ENCODE measurements around the gene APOD.
"Not testable (repeated sequence)": the region's sequence is repeated elsewhere in the genome, so short reads cannot be mapped to it uniquely, and the experiment has no call there.

- TF ChIP-seq, protein P1, sequence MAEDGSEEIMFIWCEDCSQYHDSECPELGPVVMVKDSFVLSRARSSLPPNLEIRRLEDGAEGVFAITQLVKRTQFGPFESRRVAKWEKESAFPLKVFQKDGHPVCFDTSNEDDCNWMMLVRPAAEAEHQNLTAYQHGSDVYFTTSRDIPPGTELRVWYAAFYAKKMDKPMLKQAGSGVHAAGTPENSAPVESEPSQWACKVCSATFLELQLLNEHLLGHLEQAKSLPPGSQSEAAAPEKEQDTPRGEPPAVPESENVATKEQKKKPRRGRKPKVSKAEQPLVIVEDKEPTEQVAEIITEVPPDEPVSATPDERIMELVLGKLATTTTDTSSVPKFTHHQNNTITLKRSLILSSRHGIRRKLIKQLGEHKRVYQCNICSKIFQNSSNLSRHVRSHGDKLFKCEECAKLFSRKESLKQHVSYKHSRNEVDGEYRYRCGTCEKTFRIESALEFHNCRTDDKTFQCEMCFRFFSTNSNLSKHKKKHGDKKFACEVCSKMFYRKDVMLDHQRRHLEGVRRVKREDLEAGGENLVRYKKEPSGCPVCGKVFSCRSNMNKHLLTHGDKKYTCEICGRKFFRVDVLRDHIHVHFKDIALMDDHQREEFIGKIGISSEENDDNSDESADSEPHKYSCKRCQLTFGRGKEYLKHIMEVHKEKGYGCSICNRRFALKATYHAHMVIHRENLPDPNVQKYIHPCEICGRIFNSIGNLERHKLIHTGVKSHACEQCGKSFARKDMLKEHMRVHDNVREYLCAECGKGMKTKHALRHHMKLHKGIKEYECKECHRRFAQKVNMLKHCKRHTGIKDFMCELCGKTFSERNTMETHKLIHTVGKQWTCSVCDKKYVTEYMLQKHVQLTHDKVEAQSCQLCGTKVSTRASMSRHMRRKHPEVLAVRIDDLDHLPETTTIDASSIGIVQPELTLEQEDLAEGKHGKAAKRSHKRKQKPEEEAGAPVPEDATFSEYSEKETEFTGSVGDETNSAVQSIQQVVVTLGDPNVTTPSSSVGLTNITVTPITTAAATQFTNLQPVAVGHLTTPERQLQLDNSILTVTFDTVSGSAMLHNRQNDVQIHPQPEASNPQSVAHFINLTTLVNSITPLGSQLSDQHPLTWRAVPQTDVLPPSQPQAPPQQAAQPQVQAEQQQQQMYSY (CRISPR knock-in tag; IDR thresholded peaks at IDR 0.05): not testable (repeated sequence)
- TF ChIP-seq, protein P2, sequence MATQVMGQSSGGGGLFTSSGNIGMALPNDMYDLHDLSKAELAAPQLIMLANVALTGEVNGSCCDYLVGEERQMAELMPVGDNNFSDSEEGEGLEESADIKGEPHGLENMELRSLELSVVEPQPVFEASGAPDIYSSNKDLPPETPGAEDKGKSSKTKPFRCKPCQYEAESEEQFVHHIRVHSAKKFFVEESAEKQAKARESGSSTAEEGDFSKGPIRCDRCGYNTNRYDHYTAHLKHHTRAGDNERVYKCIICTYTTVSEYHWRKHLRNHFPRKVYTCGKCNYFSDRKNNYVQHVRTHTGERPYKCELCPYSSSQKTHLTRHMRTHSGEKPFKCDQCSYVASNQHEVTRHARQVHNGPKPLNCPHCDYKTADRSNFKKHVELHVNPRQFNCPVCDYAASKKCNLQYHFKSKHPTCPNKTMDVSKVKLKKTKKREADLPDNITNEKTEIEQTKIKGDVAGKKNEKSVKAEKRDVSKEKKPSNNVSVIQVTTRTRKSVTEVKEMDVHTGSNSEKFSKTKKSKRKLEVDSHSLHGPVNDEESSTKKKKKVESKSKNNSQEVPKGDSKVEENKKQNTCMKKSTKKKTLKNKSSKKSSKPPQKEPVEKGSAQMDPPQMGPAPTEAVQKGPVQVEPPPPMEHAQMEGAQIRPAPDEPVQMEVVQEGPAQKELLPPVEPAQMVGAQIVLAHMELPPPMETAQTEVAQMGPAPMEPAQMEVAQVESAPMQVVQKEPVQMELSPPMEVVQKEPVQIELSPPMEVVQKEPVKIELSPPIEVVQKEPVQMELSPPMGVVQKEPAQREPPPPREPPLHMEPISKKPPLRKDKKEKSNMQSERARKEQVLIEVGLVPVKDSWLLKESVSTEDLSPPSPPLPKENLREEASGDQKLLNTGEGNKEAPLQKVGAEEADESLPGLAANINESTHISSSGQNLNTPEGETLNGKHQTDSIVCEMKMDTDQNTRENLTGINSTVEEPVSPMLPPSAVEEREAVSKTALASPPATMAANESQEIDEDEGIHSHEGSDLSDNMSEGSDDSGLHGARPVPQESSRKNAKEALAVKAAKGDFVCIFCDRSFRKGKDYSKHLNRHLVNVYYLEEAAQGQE (IDR thresholded peaks at IDR 0.05; ENCODE audit: low read depth, low read length): not testable (repeated sequence)
- not testable (repeated sequence) for TF ChIP-seq CTCF (IDR thresholded peaks at IDR 0.05 in 2 of 3, conservative IDR thresholded peaks at IDR 0.05 in 1 of 3; ENCODE audit: control insufficient read depth in 2 of 3, extremely low read depth in 1 of 3, insufficient read depth in 1 of 3, low read depth in 3 of 3, low read length in 3 of 3); EZH2 (IDR thresholded peaks at IDR 0.05; ENCODE audit: borderline replicate concordance, control insufficient read depth, low read depth, low read length); GABPA (IDR thresholded peaks at IDR 0.05; ENCODE audit: low read depth)
These were observed 37.4 kb upstream of the APOD start for GRCh38 chr3:195621095-195621494.

All from GM12878 (cell line).